Stimulated activated CD4-positive, alpha-beta T cell treated with anti-CD3 and anti-CD28 coated beads, Interleukin-12 subunit alpha, Interleukin-12 subunit beta, amount 100 ng/mL, for 4 hours (primary cell): Measurements from ENCODE around the gene DHRS4.
A peak's percentile ranks its signal among the peaks of the same experiment; 100 is the strongest.

Source experiments
- DNase-seq: peaks from one replicate; pipeline ENCODE4 v3.0.0-alpha.2; 2020

DHRS4 gene

GRCh38 chr14:23953464-23954278 lies at the start of gene DHRS4:
Gene DHRS4 (plus strand): TSS chr14:23953770. CDS start chr14:23953789, 19 bp downstream.
- DNase-seq = peak; percentile 74

GRCh38 chr14:23910101-23910875 lies 43.3 kb upstream of the DHRS4 start:
- DNase-seq = peak; percentile 11

GRCh38 chr14:23910876-23911210 lies 42.7 kb upstream of the DHRS4 start:
- no peak for DNase-seq

- no peak for DNase-seq
Measured at GRCh38 chr14:23915559-23915958, 38.0 kb upstream of the DHRS4 start.

GRCh38 chr14:23916004-23916403 lies 37.6 kb upstream of the DHRS4 start:
- no peak for DNase-seq

GRCh38 chr14:23916446-23916845 lies 37.1 kb upstream of the DHRS4 start:
- DNase-seq = no peak

- no peak for DNase-seq
Measured at GRCh38 chr14:23922545-23922944, 31.0 kb upstream of the DHRS4 start.

- DNase-seq = no peak
Measured at GRCh38 chr14:23925523-23926075, 28.0 kb upstream of the DHRS4 start.

- DNase-seq = no peak
Measured at GRCh38 chr14:23926543-23926942, 27.0 kb upstream of the DHRS4 start.

GRCh38 chr14:23929136-23929535 lies 24.4 kb upstream of the DHRS4 start:
- DNase-seq = no peak

- peak; percentile 82 for DNase-seq
Measured at GRCh38 chr14:23929822-23930294, 23.7 kb upstream of the DHRS4 start.

GRCh38 chr14:23930742-23931141 lies 22.8 kb upstream of the DHRS4 start:
- DNase-seq = no peak

- no peak for DNase-seq
Measured at GRCh38 chr14:23931721-23932289, 21.8 kb upstream of the DHRS4 start.

GRCh38 chr14:23932639-23933038 lies 20.9 kb upstream of the DHRS4 start:
- no peak for DNase-seq

GRCh38 chr14:23933108-23933741 lies 20.3 kb upstream of the DHRS4 start:
- no peak for DNase-seq

GRCh38 chr14:23933742-23934128 lies 19.8 kb upstream of the DHRS4 start:
- no peak for DNase-seq

GRCh38 chr14:23935158-23935557 lies 18.4 kb upstream of the DHRS4 start:
- DNase-seq = no peak

- no peak for DNase-seq
Measured at GRCh38 chr14:23936084-23936829, 17.3 kb upstream of the DHRS4 start.

- no peak for DNase-seq
Measured at GRCh38 chr14:23937203-23937602, 16.4 kb upstream of the DHRS4 start.

GRCh38 chr14:23938823-23939222 lies 14.7 kb upstream of the DHRS4 start:
- no peak for DNase-seq

GRCh38 chr14:23939607-23940326 lies 13.8 kb upstream of the DHRS4 start:
- no peak for DNase-seq

GRCh38 chr14:23941230-23941629 lies 12.3 kb upstream of the DHRS4 start:
- DNase-seq = no peak
